ENCODE measurements around the gene TEKT5. TPM values are rescaled to one million over a fixed set of nuclear protein-coding genes. Genes with fewer than 3 reads are reported as not detected.

TEKT5 gene
- total and polyA plus RNA-seq, 2 donors (not counting 1 experiment from before 2014, with no cell fraction given), result 0.06 TPM; not detected in 1

GRCh38 chr16:10708969-10709368 is 14.2 kb upstream of the TEKT5 start:
- Histone ChIP-seq H2AFZ (ENCODE audit: low read length) (no peak overlapping the region), H3K4me1 (ENCODE audit: control insufficient read depth, extremely low read depth, insufficient read depth, low read length) (no peaks in the 10 kb centered on the region), H4K20me1 (ENCODE audit: control insufficient read depth, extremely low read depth, insufficient read depth, low read length) (no peaks in the 10 kb centered on the region), H3K9me3 (ENCODE audit: control insufficient read depth, insufficient read depth, low read depth, low read length) (no peaks in the 10 kb centered on the region), H3K36me3 (ENCODE audit: control insufficient read depth, insufficient read depth, low read length) (no peaks in the 10 kb centered on the region), H3K4me2 (ENCODE audit: extremely low read depth, insufficient read depth, low read length) (no peak overlapping the region), H3K9ac (ENCODE audit: insufficient read depth, low read length) (no peak overlapping the region), H3K27me3 (ENCODE audit: control insufficient read depth, insufficient read depth, low read length) (no peaks in the 10 kb centered on the region), H3K79me2 (ENCODE audit: control insufficient read depth, insufficient read depth, low read length) (no peaks in the 10 kb centered on the region), H3K4me3 (replicated peaks in 1 of 4; ENCODE audit: control extremely low read depth in 1 of 4, insufficient read depth in 1 of 4, low read depth in 3 of 4, low read length in 4 of 4) (no peak overlapping the region), H3K27ac (ENCODE audit: insufficient read depth, low read length) (no peak overlapping the region)
- TF ChIP-seq EZH2 (IDR thresholded peaks at IDR 0.05; ENCODE audit: low read length, missing control alignments), result no peak
- TF ChIP-seq CTCF (conservative IDR thresholded peaks at IDR 0.05 in 1 of 2, IDR thresholded peaks at IDR 0.05 in 1 of 2; ENCODE audit: low read depth in 1 of 2, low read length in 2 of 2), result no peak
- no peak for DNase-seq (ENCODE audit: low read depth in 2 of 2)

GRCh38 chr16:10699756-10700155 is 5.0 kb upstream of the TEKT5 start:
- no peaks in the 10 kb centered on the region for H3K27me3 ChIP-seq (ENCODE audit: control insufficient read depth, insufficient read depth, low read length)
- DNase-seq (ENCODE audit: low read depth in 2 of 2), result no peak
- H3K4me2 ChIP-seq (ENCODE audit: extremely low read depth, insufficient read depth, low read length), result no peak overlapping the region
- no peak overlapping the region for H2AFZ ChIP-seq (ENCODE audit: low read length)
- H3K79me2 ChIP-seq (ENCODE audit: control insufficient read depth, insufficient read depth, low read length), result no peaks in the 10 kb centered on the region
- no peak overlapping the region for H3K27ac ChIP-seq (ENCODE audit: insufficient read depth, low read length)
- no peaks in the 10 kb centered on the region for H3K36me3 ChIP-seq (ENCODE audit: control insufficient read depth, insufficient read depth, low read length)
- no peaks in the 10 kb centered on the region for H3K9me3 ChIP-seq (ENCODE audit: control insufficient read depth, insufficient read depth, low read depth, low read length)
- TF ChIP-seq EZH2 (IDR thresholded peaks at IDR 0.05; ENCODE audit: low read length, missing control alignments) (no peak), CTCF (conservative IDR thresholded peaks at IDR 0.05 in 1 of 2, IDR thresholded peaks at IDR 0.05 in 1 of 2; ENCODE audit: low read depth in 1 of 2, low read length in 2 of 2) (no peak)
- no peak overlapping the region for H3K9ac ChIP-seq (ENCODE audit: insufficient read depth, low read length)
- H3K4me1 ChIP-seq (ENCODE audit: control insufficient read depth, extremely low read depth, insufficient read depth, low read length), result no peaks in the 10 kb centered on the region
- H4K20me1 ChIP-seq (ENCODE audit: control insufficient read depth, extremely low read depth, insufficient read depth, low read length), result no peaks in the 10 kb centered on the region
- no peak overlapping the region for H3K4me3 ChIP-seq (replicated peaks in 1 of 4; ENCODE audit: control extremely low read depth in 1 of 4, insufficient read depth in 1 of 4, low read depth in 3 of 4, low read length in 4 of 4)

GRCh38 chr16:10694306-10694705 is 424 bp downstream of the TEKT5 start:
- no peak overlapping the region for H3K4me3 ChIP-seq (replicated peaks in 1 of 4; ENCODE audit: control extremely low read depth in 1 of 4, insufficient read depth in 1 of 4, low read depth in 3 of 4, low read length in 4 of 4)
- no peak overlapping the region for H2AFZ ChIP-seq (ENCODE audit: low read length)
- no peaks in the 10 kb centered on the region for H3K9me3 ChIP-seq (ENCODE audit: control insufficient read depth, insufficient read depth, low read depth, low read length)
- no peaks in the 10 kb centered on the region for H3K4me1 ChIP-seq (ENCODE audit: control insufficient read depth, extremely low read depth, insufficient read depth, low read length)
- DNase-seq (ENCODE audit: low read depth in 2 of 2), result no peak
- H4K20me1 ChIP-seq (ENCODE audit: control insufficient read depth, extremely low read depth, insufficient read depth, low read length), result no peaks in the 10 kb centered on the region
- no peak overlapping the region for H3K27ac ChIP-seq (ENCODE audit: insufficient read depth, low read length)
- H3K79me2 ChIP-seq (ENCODE audit: control insufficient read depth, insufficient read depth, low read length), result no peaks in the 10 kb centered on the region
- H3K9ac ChIP-seq (ENCODE audit: insufficient read depth, low read length), result no peak overlapping the region
- H3K4me2 ChIP-seq (ENCODE audit: extremely low read depth, insufficient read depth, low read length), result no peak overlapping the region
- no peaks in the 10 kb centered on the region for H3K36me3 ChIP-seq (ENCODE audit: control insufficient read depth, insufficient read depth, low read length)
- no peaks in the 10 kb centered on the region for H3K27me3 ChIP-seq (ENCODE audit: control insufficient read depth, insufficient read depth, low read length)
- no peak for TF ChIP-seq EZH2 (IDR thresholded peaks at IDR 0.05; ENCODE audit: low read length, missing control alignments)
- TF ChIP-seq CTCF (conservative IDR thresholded peaks at IDR 0.05 in 1 of 2, IDR thresholded peaks at IDR 0.05 in 1 of 2; ENCODE audit: low read depth in 1 of 2, low read length in 2 of 2), result no peak

Measured in fibroblast of lung (primary cell).